ENCODE data around the gene SBF2.

The SBF2 gene

GRCh38 chr11:10072142-10072541, 221.9 kb downstream of the SBF2 start:
- no peak for DNase-seq (ENCODE audit: low read depth)
- H3K4me3 ChIP-seq (ENCODE audit: low read length): no peak overlapping the region
- TF ChIP-seq CTCF (conservative IDR thresholded peaks at IDR 0.05; ENCODE audit: low read length): no peak

GRCh38 chr11:10067629-10068300, 226.3 kb downstream of the SBF2 start:
- no peak for DNase-seq (ENCODE audit: low read depth)
- no peak for TF ChIP-seq CTCF (conservative IDR thresholded peaks at IDR 0.05; ENCODE audit: low read length)
- no peak overlapping the region for H3K4me3 ChIP-seq (ENCODE audit: low read length)

GRCh38 chr11:10066441-10066840, 227.6 kb downstream of the SBF2 start:
- H3K4me3 ChIP-seq (ENCODE audit: low read length): no peak overlapping the region
- DNase-seq (ENCODE audit: low read depth): no peak
- TF ChIP-seq CTCF (conservative IDR thresholded peaks at IDR 0.05; ENCODE audit: low read length): no peak

- no peak overlapping the region for H3K4me3 ChIP-seq (ENCODE audit: low read length)
- TF ChIP-seq CTCF (conservative IDR thresholded peaks at IDR 0.05; ENCODE audit: low read length): no peak
- DNase-seq (ENCODE audit: low read depth): no peak
Measured at GRCh38 chr11:10064828-10065227, 229.2 kb downstream of the SBF2 start.

GRCh38 chr11:10058356-10058755, 235.7 kb downstream of the SBF2 start:
- no peak for DNase-seq (ENCODE audit: low read depth)
- TF ChIP-seq CTCF (conservative IDR thresholded peaks at IDR 0.05; ENCODE audit: low read length): no peak
- no peak overlapping the region for H3K4me3 ChIP-seq (ENCODE audit: low read length)

- no peak overlapping the region for H3K4me3 ChIP-seq (ENCODE audit: low read length)
- DNase-seq (ENCODE audit: low read depth): no peak
- no peak for TF ChIP-seq CTCF (conservative IDR thresholded peaks at IDR 0.05; ENCODE audit: low read length)
Measured at GRCh38 chr11:10051868-10052586, 242.0 kb downstream of the SBF2 start.

GRCh38 chr11:10050561-10050960, 243.5 kb downstream of the SBF2 start:
- no peak overlapping the region for H3K4me3 ChIP-seq (ENCODE audit: low read length)
- DNase-seq (ENCODE audit: low read depth): no peak
- TF ChIP-seq CTCF (conservative IDR thresholded peaks at IDR 0.05; ENCODE audit: low read length): no peak

Measured in AG10803 (cell line).